WTC11 (cell line): Measurements from ENCODE around the gene NACC2. TPM values are rescaled to one million over a fixed set of nuclear protein-coding genes. Genes with fewer than 3 reads are reported as not detected.

ENCODE experiments used
- ATAC-seq: fragments of 200-7000 bp; cut with Tn5 transposase; 2 replicates; pipeline ENCODE4 v1.10.0; 2021; ENCODE audit warnings: mild to moderate bottlenecking, moderate library complexity
- CTCF ChIA-PET: fragments of 300-600 bp; sonication (Branson Sonifier 250); formaldehyde crosslinking; loops from one replicate; lab custom pipeline; 2021; ENCODE audit warnings: antibody characterized with exemption; lab: Charles Lee
- POLR2A ChIA-PET: fragments of 350-600 bp; sonication (Branson Sonifier 250); formaldehyde crosslinking; loops from one replicate; lab custom pipeline; 2021; ENCODE audit warnings: antibody characterized with exemption; lab: Charles Lee
- DNase-seq: peaks from one replicate; pipeline ENCODE4 v3.0.0; 2021; ENCODE audit warnings: low spot score
- H3K27ac Mint-ChIP-seq: 2 replicates; pipeline ENCODE4 v1.8.0; 2021; ENCODE audit warnings: mixed read lengths
- H3K27me3 Mint-ChIP-seq: 2 replicates; pipeline ENCODE4 v1.8.0; 2021; ENCODE audit warnings: low read depth, mild to moderate bottlenecking, moderate library complexity, mixed read lengths
- H3K36me3 Mint-ChIP-seq: 2 replicates; pipeline ENCODE4 v1.8.0; 2021; ENCODE audit warnings: mixed read lengths
- H3K4me1 Mint-ChIP-seq: 2 replicates; pipeline ENCODE4 v1.8.0; 2022; ENCODE audit warnings: mixed read lengths
- H3K4me3 Mint-ChIP-seq: 2 replicates; pipeline ENCODE4 v1.8.0; 2021; ENCODE audit warnings: mild to moderate bottlenecking, moderate library complexity, mixed read lengths
- H3K9me3 Mint-ChIP-seq: 2 replicates; pipeline ENCODE4 v1.8.0; 2021; ENCODE audit warnings: mixed read lengths
- AR ChIP-seq: fragments of 250-450 bp; sonication (Bioruptor Pico); IDR thresholded peaks from 2 replicates; pipeline ENCODE4 v1.9.0; 2021; ENCODE audit warnings: mild to moderate bottlenecking
- ATF2 ChIP-seq: sonication (generic); formaldehyde crosslinking; IDR thresholded peaks from 2 replicates; pipeline ENCODE4 v1.8.1; 2022; ENCODE audit warnings: low read depth, missing genetic modification reagents, borderline replicate concordance
- CTCF ChIP-seq: fragments of 200-600 bp; IDR thresholded peaks from 2 replicates; pipeline ENCODE4 v1.8.0; 2022; ENCODE audit warnings: antibody characterized with exemption
- E2F1 ChIP-seq: sonication (generic); formaldehyde crosslinking; IDR thresholded peaks from 2 replicates; pipeline ENCODE4 v1.8.0; 2022; ENCODE audit warnings: mild to moderate bottlenecking, missing genetic modification reagents
- IRF1 ChIP-seq: sonication (generic); formaldehyde crosslinking; IDR thresholded peaks from 2 replicates; pipeline ENCODE4 v1.8.0; 2023; ENCODE audit warnings: missing genetic modification reagents
- MAX ChIP-seq: sonication (generic); formaldehyde crosslinking; IDR thresholded peaks from 2 replicates; pipeline ENCODE4 v1.8.0; 2022; ENCODE audit warnings: mild to moderate bottlenecking, missing genetic modification reagents
- MLX ChIP-seq: sonication (generic); formaldehyde crosslinking; IDR thresholded peaks from 2 replicates; pipeline ENCODE4 v1.8.1; 2023; ENCODE audit warnings: mild to moderate bottlenecking, missing genetic modification reagents, moderate library complexity
- NFYB ChIP-seq: sonication (generic); formaldehyde crosslinking; conservative IDR thresholded peaks from 2 replicates; pipeline ENCODE4 v1.8.0; 2022; ENCODE audit warnings: low read depth, missing genetic modification reagents
- NR1H2 ChIP-seq: sonication (generic); formaldehyde crosslinking; IDR thresholded peaks from 2 replicates; pipeline ENCODE4 v1.9.0; 2021; ENCODE audit warnings: mild to moderate bottlenecking, moderate library complexity, missing genetic modification reagents
- NR3C1 ChIP-seq: sonication (generic); formaldehyde crosslinking; conservative IDR thresholded peaks from 2 replicates; pipeline ENCODE4 v1.8.1; 2023; ENCODE audit warnings: low read depth, mild to moderate bottlenecking, missing genetic modification reagents
- RELA ChIP-seq: sonication (generic); formaldehyde crosslinking; IDR thresholded peaks from 2 replicates; pipeline ENCODE4 v1.8.1; 2022; ENCODE audit warnings: missing genetic modification reagents, mild to moderate bottlenecking, borderline replicate concordance
- SMAD3 ChIP-seq: sonication (generic); formaldehyde crosslinking; IDR thresholded peaks from 2 replicates; pipeline ENCODE4 v1.8.0; 2022; ENCODE audit warnings: missing genetic modification reagents, mild to moderate bottlenecking, borderline replicate concordance
- SP1 ChIP-seq: sonication (generic); formaldehyde crosslinking; conservative IDR thresholded peaks from 2 replicates; pipeline ENCODE4 v1.8.1; 2022; ENCODE audit warnings: missing genetic modification reagents
- TCF7 ChIP-seq: sonication (generic); formaldehyde crosslinking; IDR thresholded peaks from 2 replicates; pipeline ENCODE4 v1.8.0; 2022; ENCODE audit warnings: mild to moderate bottlenecking, low read depth, missing genetic modification reagents, moderate library complexity
- TEAD1 ChIP-seq: sonication (generic); formaldehyde crosslinking; IDR thresholded peaks from 2 replicates; pipeline ENCODE4 v1.8.0; 2022; ENCODE audit warnings: mild to moderate bottlenecking, missing genetic modification reagents
- ZBTB43 ChIP-seq: sonication (generic); formaldehyde crosslinking; IDR thresholded peaks from 2 replicates; pipeline ENCODE4 v1.8.1; 2023; ENCODE audit warnings: mild to moderate bottlenecking, missing genetic modification reagents
- ZNF138 ChIP-seq: sonication (generic); formaldehyde crosslinking; conservative IDR thresholded peaks from 2 replicates; pipeline ENCODE4 v1.8.1; 2022; ENCODE audit warnings: mild to moderate bottlenecking, moderate library complexity, missing genetic modification reagents
- ZNF263 ChIP-seq: sonication (generic); formaldehyde crosslinking; IDR thresholded peaks from 2 replicates; pipeline ENCODE4 v1.8.1; 2022; ENCODE audit warnings: low read depth, mild to moderate bottlenecking, moderate library complexity, missing genetic modification reagents
- total RNA-seq: library from RNA; stranded (reverse); gene quantifications from 3 replicates; pipeline ENCODE4 v1.2.3, GENCODE V29; 2021

The NACC2 gene
- total RNA-seq, 1 experiment from 2014 or later = 17.1 TPM

- TF ChIP-seq E2F1 (no peak), NR3C1 (CRISPR knock-in tag) (no peak), NR1H2 (CRISPR knock-in tag) (no peak)
Measured at GRCh38 chr9:136144450-136144849, 49.4 kb upstream of the NACC2 start (continued).

GRCh38 chr9:136143215-136144001 is 48.3 kb upstream of the NACC2 start:
- Mint-ChIP-seq H3K27ac (no peak overlapping the region), H3K4me3 (no peak overlapping the region), H3K36me3 (no peaks in the 10 kb centered on the region), H3K27me3 (no peaks in the 10 kb centered on the region), H3K4me1 (peaks cover 15% of the 10 kb centered on the region), H3K9me3 (no peaks in the 10 kb centered on the region)
- DNase-seq = peak; percentile 80
- peak; percentile 67 for ATAC-seq
- TF ChIP-seq MAX (0 out of 2 replicates have a peak, but pooled peaks have one; percentile 27), ATF2 (CRISPR knock-in tag) (no peak), ZNF138 (no peak), AR (no peak), SMAD3 (CRISPR knock-in tag) (no peak), TEAD1 (CRISPR knock-in tag) (no peak), SP1 (CRISPR knock-in tag) (no peak), ZBTB43 (CRISPR knock-in tag) (no peak), NFYB (no peak), IRF1 (CRISPR knock-in tag) (no peak), MLX (CRISPR knock-in tag) (no peak), TCF7 (CRISPR knock-in tag) (no peak), ZNF263 (CRISPR knock-in tag) (no peak), CTCF (peak; percentile 31; the same call in 1 of the 2 replicates), E2F1 (no peak), RELA (CRISPR knock-in tag) (no peak)
- CTCF ChIA-PET = interaction anchor here (0.6 to 4.3 kb wide), 15 partner anchors 8 to 125 kb away, joined by 3 to 22 read pairs (median 3); no protein-coding TSS in a partner anchor
- POLR2A ChIA-PET = interaction anchor here (0.7 kb wide), 1 partner anchor 124 kb away, joined by 3 read pairs; no protein-coding TSS in a partner anchor
